Activated CD8-positive, alpha-beta memory T cell treated with anti-CD3 and anti-CD28 coated beads, Interleukin-2, amount 50 U/mL, for 1 hour (primary cell): ENCODE results near the gene CAMTA1.
"Not testable (repeated sequence)": the region's sequence is repeated elsewhere in the genome, so short reads cannot be mapped to it uniquely, and the experiment has no call there.

Source experiments
- DNase-seq: peaks from one replicate; pipeline ENCODE4 v3.0.0-alpha.2; 2020; ENCODE audit errors: extremely low read depth

Gene CAMTA1

GRCh38 chr1:7768583-7768982 is 983.3 kb downstream of the CAMTA1 start:
- DNase-seq, result no peak

GRCh38 chr1:7769673-7770412 is 984.6 kb downstream of the CAMTA1 start:
- DNase-seq, result no peak

GRCh38 chr1:7770669-7770996 is 985.4 kb downstream of the CAMTA1 start:
- no peak for DNase-seq

GRCh38 chr1:7770997-7771822 is 986.0 kb downstream of the CAMTA1 start, which contains the start of gene VAMP3:
TSS of gene VAMP3 (plus strand) at chr1:7771296. CDS start at chr1:7771384, 88 bp downstream.
- peak; percentile 45 for DNase-seq

- no peak for DNase-seq
Measured at GRCh38 chr1:7771823-7772299, 986.6 kb downstream of the CAMTA1 start.

GRCh38 chr1:7777591-7777990 is 992.3 kb downstream of the CAMTA1 start:
- no peak for DNase-seq

- no peak for DNase-seq
Measured at GRCh38 chr1:7778133-7778628, 992.9 kb downstream of the CAMTA1 start.

GRCh38 chr1:7780976-7781375 is 995.7 kb downstream of the CAMTA1 start:
- DNase-seq, result no peak

- DNase-seq, result no peak
Measured at GRCh38 chr1:7781501-7781900, 996.2 kb downstream of the CAMTA1 start.

- no peak for DNase-seq
Measured at GRCh38 chr1:7781923-7782495, 996.8 kb downstream of the CAMTA1 start.

- DNase-seq, result no peak
Measured at GRCh38 chr1:7783178-7783711, 998.0 kb downstream of the CAMTA1 start.

- peak; percentile 60 for DNase-seq
Measured at GRCh38 chr1:7783826-7784491, 998.7 kb downstream of the CAMTA1 start, which contains the start of gene PER3. TSS of gene PER3 (plus strand) at chr1:7784291. CDS start at chr1:7784878, 587 bp downstream.

- no peak for DNase-seq
Measured at GRCh38 chr1:7784492-7785071, 999.3 kb downstream of the CAMTA1 start.

- DNase-seq, result no peak
Measured at GRCh38 chr1:7785108-7785507, 999.9 kb downstream of the CAMTA1 start.

- DNase-seq, result no peak
Measured at GRCh38 chr1:7786795-7787194, 1001.5 kb downstream of the CAMTA1 start.

- DNase-seq, result no peak
Measured at GRCh38 chr1:7789828-7790227, 1004.6 kb downstream of the CAMTA1 start.

- DNase-seq, result not testable (repeated sequence)
Measured at GRCh38 chr1:7791027-7791426, 1005.8 kb downstream of the CAMTA1 start.

GRCh38 chr1:7795406-7795805 is 1010.2 kb downstream of the CAMTA1 start:
- no peak for DNase-seq

GRCh38 chr1:7805460-7805859 is 1020.2 kb downstream of the CAMTA1 start:
- no peak for DNase-seq

GRCh38 chr1:7808253-7808844 is 1023.1 kb downstream of the CAMTA1 start:
- no peak for DNase-seq

- no peak for DNase-seq
Measured at GRCh38 chr1:7809742-7810141, 1024.5 kb downstream of the CAMTA1 start.
